IMR-90 (cell line): ENCODE data around the gene FNDC3B. TPM values are rescaled to one million over a fixed set of nuclear protein-coding genes. Genes with fewer than 3 reads are reported as not detected.

Experiments used
- polyA plus RNA-seq, 3 experiments: library from polyadenylated mRNA; depleted of rRNA; stranded (reverse); fragments of >200 nt; gene quantifications; 2 replicates each; pipeline ENCODE4 v1.2.3, GENCODE V29; 2012; ENCODE audit warnings: low replicate concordance in 1 of 3
- total RNA-seq: library from RNA; depleted of rRNA; stranded (reverse); fragments of >200 nt; gene quantifications from 2 replicates; pipeline ENCODE4 v1.2.3, GENCODE V29; 2012
- TF ChIP-seq, protein P1 (sequence below): fragments of 150-350 bp; IDR thresholded peaks from 2 replicates; pipeline ENCODE4 v1.6.1; 2016; ENCODE audit warnings: low read depth, mild to moderate bottlenecking, low read length, moderate library complexity, borderline replicate concordance

FNDC3B gene
- total and polyA plus RNA-seq, 2 of the 4 experiments (the other 2 are of a cell fraction), result 23.9 to 150 TPM

DNA sequence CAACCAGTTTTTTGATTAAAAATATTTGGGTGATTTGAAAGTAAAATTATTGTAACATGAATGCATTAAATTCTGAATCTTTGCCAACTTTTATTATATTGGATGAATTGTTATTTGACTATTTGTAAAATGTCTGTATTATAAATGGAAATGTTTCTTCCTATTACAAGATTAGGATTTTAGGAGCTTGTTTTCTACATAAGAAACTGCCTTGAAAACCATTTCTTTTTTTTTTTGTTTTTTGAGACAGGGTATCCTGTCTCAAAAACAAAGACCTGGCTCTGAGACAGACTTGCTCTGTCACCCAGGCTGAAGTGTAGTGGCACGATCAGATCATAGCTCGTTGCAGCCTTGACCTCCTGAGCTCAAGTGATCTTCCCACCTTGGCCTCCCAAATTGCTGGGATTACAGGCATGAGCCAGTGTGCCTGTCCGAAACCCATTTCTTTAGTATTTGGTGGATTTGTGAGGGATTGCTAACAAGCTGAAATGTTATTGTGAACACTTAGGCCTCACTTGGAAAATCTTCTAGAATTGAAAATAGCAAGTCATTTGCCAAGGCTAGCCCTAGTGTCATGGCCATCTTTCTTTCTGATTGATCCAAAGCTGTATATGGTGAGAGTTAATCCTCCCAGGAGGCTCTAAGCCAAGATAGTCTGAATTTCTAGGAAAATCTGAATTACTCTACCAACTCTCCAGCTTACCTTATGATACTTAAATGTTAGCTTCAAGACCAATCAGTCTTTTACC lies 100.3 kb downstream of the FNDC3B start (continued):
- TF ChIP-seq, protein P1, sequence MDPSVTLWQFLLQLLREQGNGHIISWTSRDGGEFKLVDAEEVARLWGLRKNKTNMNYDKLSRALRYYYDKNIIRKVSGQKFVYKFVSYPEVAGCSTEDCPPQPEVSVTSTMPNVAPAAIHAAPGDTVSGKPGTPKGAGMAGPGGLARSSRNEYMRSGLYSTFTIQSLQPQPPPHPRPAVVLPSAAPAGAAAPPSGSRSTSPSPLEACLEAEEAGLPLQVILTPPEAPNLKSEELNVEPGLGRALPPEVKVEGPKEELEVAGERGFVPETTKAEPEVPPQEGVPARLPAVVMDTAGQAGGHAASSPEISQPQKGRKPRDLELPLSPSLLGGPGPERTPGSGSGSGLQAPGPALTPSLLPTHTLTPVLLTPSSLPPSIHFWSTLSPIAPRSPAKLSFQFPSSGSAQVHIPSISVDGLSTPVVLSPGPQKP, result no peak
